H9 (cell line): ENCODE data around the gene ERFE. TPM values are rescaled to one million over a fixed set of nuclear protein-coding genes. Genes with fewer than 3 reads are reported as not detected.

Experiments used
- DNase-seq: peaks from one replicate; pipeline ENCODE4 v3.0.0-alpha.2; 2017
- H2AFZ ChIP-seq: one replicate; pipeline ENCODE4 v1.6.1; 2013; ENCODE audit warnings: mild to moderate bottlenecking, low read length, control low read depth, moderate library complexity
- H2AK5ac ChIP-seq: 2 replicates; pipeline ENCODE4 v1.6.1; 2013; ENCODE audit warnings: low read length, control low read depth, mixed read lengths; ENCODE audit not compliant: insufficient read length
- H2BK120ac ChIP-seq: one replicate; pipeline ENCODE4 v1.6.1; 2013; ENCODE audit warnings: low read depth, mild to moderate bottlenecking, low read length, control low read depth, inconsistent platforms; ENCODE audit not compliant: poor library complexity, severe bottlenecking
- H2BK12ac ChIP-seq: 2 replicates; pipeline ENCODE4 v1.6.1; 2013; ENCODE audit warnings: low read length, control low read depth, mixed read lengths, low read depth; ENCODE audit not compliant: insufficient read length
- H2BK15ac ChIP-seq: 2 replicates; pipeline ENCODE4 v1.6.1; 2013; ENCODE audit warnings: low read depth, low read length, control low read depth
- H2BK20ac ChIP-seq: one replicate; pipeline ENCODE4 v1.6.1; 2013; ENCODE audit warnings: low read depth, mild to moderate bottlenecking, low read length, control low read depth, inconsistent platforms; ENCODE audit not compliant: poor library complexity, severe bottlenecking
- H2BK5ac ChIP-seq: 2 replicates; pipeline ENCODE4 v1.6.1; 2013; ENCODE audit warnings: low read length, control low read depth, mixed read lengths; ENCODE audit not compliant: insufficient read length
- H3K14ac ChIP-seq: 2 replicates; pipeline ENCODE4 v1.6.1; 2013; ENCODE audit warnings: low read length, control low read depth; ENCODE audit not compliant: insufficient read depth
- H3K18ac ChIP-seq: 2 replicates; pipeline ENCODE4 v1.6.1; 2013; ENCODE audit warnings: low read depth, mild to moderate bottlenecking, mixed read lengths, low read length, control low read depth; ENCODE audit not compliant: insufficient read length
- H3K23ac ChIP-seq: 2 replicates; pipeline ENCODE4 v1.6.1; 2013; ENCODE audit warnings: low read length, control low read depth, mixed read lengths, low read depth; ENCODE audit not compliant: insufficient read length
- H3K23me2 ChIP-seq: 2 replicates; pipeline ENCODE4 v1.6.1; 2013; ENCODE audit warnings: low read depth, mild to moderate bottlenecking, mixed read lengths, low read length, control low read depth; ENCODE audit not compliant: insufficient read length, poor library complexity, severe bottlenecking
- H3K27ac ChIP-seq: 2 replicates; pipeline ENCODE4 v1.5.1; 2013; ENCODE audit warnings: low read length, control low read depth, mixed read lengths, low read depth; ENCODE audit not compliant: insufficient read length
- H3K27me3 ChIP-seq: 2 replicates; pipeline ENCODE4 v1.6.1; 2013; ENCODE audit warnings: low read length, control low read depth, inconsistent platforms; ENCODE audit not compliant: insufficient read depth
- H3K4ac ChIP-seq: 2 replicates; pipeline ENCODE4 v1.6.1; 2013; ENCODE audit warnings: low read depth, mild to moderate bottlenecking, control low read depth, inconsistent platforms, low read length, moderate library complexity
- H3K4me1 ChIP-seq: 2 replicates; pipeline ENCODE4 v1.6.1; 2013; ENCODE audit warnings: low read length, control low read depth, inconsistent platforms; ENCODE audit not compliant: insufficient read depth
- H3K4me2 ChIP-seq: 2 replicates; pipeline ENCODE4 v1.6.1; 2013; ENCODE audit warnings: low read length, control low read depth, mixed read lengths; ENCODE audit not compliant: insufficient read length, insufficient read depth
- H3K56ac ChIP-seq: 2 replicates; pipeline ENCODE4 v1.6.1; 2013; ENCODE audit warnings: low read depth, mild to moderate bottlenecking, mixed read lengths, low read length, control low read depth; ENCODE audit not compliant: insufficient read length
- H3K79me1 ChIP-seq: 2 replicates; pipeline ENCODE4 v1.6.1; 2013; ENCODE audit warnings: low read depth, mild to moderate bottlenecking, moderate library complexity, low read length, control low read depth, inconsistent platforms; ENCODE audit not compliant: insufficient read depth, poor library complexity, severe bottlenecking
- H3K79me2 ChIP-seq: 2 replicates; pipeline ENCODE4 v1.6.1; 2013; ENCODE audit warnings: low read length, control low read depth, inconsistent platforms; ENCODE audit not compliant: insufficient read depth
- H3K9ac ChIP-seq: 2 replicates; pipeline ENCODE4 v1.6.1; 2013; ENCODE audit warnings: low read length, control low read depth, mixed read lengths; ENCODE audit not compliant: insufficient read length; ENCODE audit errors: extremely low read depth
- H3K9me3 ChIP-seq: one replicate; pipeline ENCODE4 v1.6.1; 2013; ENCODE audit warnings: low read depth, low read length, inconsistent platforms; ENCODE audit not compliant: control insufficient read depth
- H3T11ph ChIP-seq: one replicate; pipeline ENCODE4 v1.6.1; 2013; ENCODE audit warnings: mild to moderate bottlenecking, low read length, control low read depth, inconsistent platforms
- H4K20me1 ChIP-seq: one replicate; pipeline ENCODE4 v1.6.1; 2013; ENCODE audit not compliant: control insufficient read depth, insufficient read length, insufficient read depth
- H4K5ac ChIP-seq: 2 replicates; pipeline ENCODE4 v1.6.1; 2013; ENCODE audit warnings: low read depth, mild to moderate bottlenecking, mixed read lengths, low read length, control low read depth; ENCODE audit not compliant: insufficient read length
- H4K8ac ChIP-seq: replicated peaks from 2 replicates; pipeline ENCODE4 v1.6.1; 2013; ENCODE audit warnings: low read length, control low read depth, mixed read lengths, low read depth; ENCODE audit not compliant: insufficient read length
- H4K91ac ChIP-seq: 2 replicates; pipeline ENCODE4 v1.6.1; 2013; ENCODE audit warnings: low read depth, mild to moderate bottlenecking, moderate library complexity, mixed read lengths, low read length, control low read depth; ENCODE audit not compliant: insufficient read length
- H3K27ac Mint-ChIP-seq, 3 experiments: 2 replicates in 2 of 3; 3 replicates in 1 of 3; pipeline ENCODE4 v1.8.0; 2020 to 2021; ENCODE audit warnings: mixed read lengths in 3 of 3, mild to moderate bottlenecking in 1 of 3, moderate library complexity in 1 of 3
- H3K27me3 Mint-ChIP-seq: 2 replicates; pipeline ENCODE4 v1.8.0; 2021; ENCODE audit warnings: low read depth, mild to moderate bottlenecking, moderate library complexity, mixed read lengths
- H3K36me3 Mint-ChIP-seq, 3 experiments: 2 replicates in 2 of 3; 3 replicates in 1 of 3; pipeline ENCODE4 v1.8.0; 2020 to 2021; ENCODE audit warnings: low read depth in 3 of 3, mixed read lengths in 3 of 3; ENCODE audit not compliant: insufficient read depth in 1 of 3
- H3K4me1 Mint-ChIP-seq, 2 experiments: 2 replicates each; pipeline ENCODE4 v1.8.0; 2020; ENCODE audit warnings: mixed read lengths in 2 of 2
- H3K4me3 Mint-ChIP-seq, 2 experiments: 2 replicates in 1 of 2; 3 replicates in 1 of 2; pipeline ENCODE4 v1.8.0; 2020 to 2021; ENCODE audit warnings: mild to moderate bottlenecking in 2 of 2, mixed read lengths in 2 of 2, moderate library complexity in 1 of 2
- H3K9me3 Mint-ChIP-seq, 2 experiments: 2 replicates in 1 of 2; 3 replicates in 1 of 2; pipeline ENCODE4 v1.8.0; 2020; ENCODE audit warnings: mild to moderate bottlenecking in 2 of 2, mixed read lengths in 2 of 2, moderate library complexity in 1 of 2
- WGBS: extraction: QIAGEN DNeasy Blood & Tissue Kit; methylation state at CpG from one replicate; pipeline ENCODE4 v1.1.7; 2013; ENCODE audit warnings: missing lambda C conversion rate, low lambda C conversion rate, mixed read lengths; ENCODE audit not compliant: insufficient read length; ENCODE audit errors: extremely low coverage; 5-methylcytosine and 5-hydroxymethylcytosine counted together
- total RNA-seq: library from RNA; stranded (reverse); gene quantifications from 2 replicates; pipeline ENCODE4 v1.2.1, GENCODE V29; 2021
- TF ChIP-seq, protein P1 (sequence below): fragments of 200-600 bp; sonication (generic); conservative IDR thresholded peaks from 3 replicates; pipeline ENCODE4 v1.8.0; 2021; ENCODE audit warnings: antibody characterized with exemption, mild to moderate bottlenecking

ERFE gene
- total RNA-seq, 1 experiment from 2014 or later = 2.1 TPM

DNA sequence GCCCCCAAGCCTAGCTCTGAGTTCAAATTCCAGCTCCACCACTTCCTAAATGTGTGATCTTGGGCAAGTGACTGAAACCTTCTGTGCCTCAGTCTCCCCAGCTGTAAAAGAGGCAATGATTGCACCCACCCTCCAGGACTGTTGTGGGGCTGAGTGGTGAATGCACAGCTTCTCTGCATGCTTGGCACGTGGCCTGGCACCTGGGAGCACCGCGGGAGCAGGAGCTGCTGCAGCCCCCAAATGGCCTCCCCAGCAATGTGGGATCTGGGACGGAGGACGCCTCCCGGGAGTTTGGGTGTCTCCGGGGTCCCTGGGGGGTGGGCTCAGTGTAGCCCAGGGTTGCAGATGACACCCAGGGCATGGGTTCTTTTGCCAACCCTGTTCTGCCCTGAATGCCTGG is 18.7 kb upstream of the ERFE start:
- no peak overlapping the region for H2AK5ac ChIP-seq
- no peak overlapping the region for H3K9ac ChIP-seq
- H4K8ac ChIP-seq = no peak overlapping the region
- H3K4ac ChIP-seq = no peak overlapping the region
- H3K23me2 ChIP-seq = no peaks in the 10 kb centered on the region
- no peak overlapping the region for H3K27ac ChIP-seq
- H3K79me2 ChIP-seq = no peaks in the 10 kb centered on the region
- Mint-ChIP-seq H3K36me3 (no peaks in the 10 kb centered on the region), H3K4me1 (no peaks in the 10 kb centered on the region), H3K4me3 (no peak overlapping the region), H3K27ac (no peak overlapping the region), H3K9me3 (no peaks in the 10 kb centered on the region), H3K27me3 (no peaks in the 10 kb centered on the region; the same call in 1 of the 2 replicates)
- H2BK15ac ChIP-seq = no peak overlapping the region
- TF ChIP-seq, protein P1, sequence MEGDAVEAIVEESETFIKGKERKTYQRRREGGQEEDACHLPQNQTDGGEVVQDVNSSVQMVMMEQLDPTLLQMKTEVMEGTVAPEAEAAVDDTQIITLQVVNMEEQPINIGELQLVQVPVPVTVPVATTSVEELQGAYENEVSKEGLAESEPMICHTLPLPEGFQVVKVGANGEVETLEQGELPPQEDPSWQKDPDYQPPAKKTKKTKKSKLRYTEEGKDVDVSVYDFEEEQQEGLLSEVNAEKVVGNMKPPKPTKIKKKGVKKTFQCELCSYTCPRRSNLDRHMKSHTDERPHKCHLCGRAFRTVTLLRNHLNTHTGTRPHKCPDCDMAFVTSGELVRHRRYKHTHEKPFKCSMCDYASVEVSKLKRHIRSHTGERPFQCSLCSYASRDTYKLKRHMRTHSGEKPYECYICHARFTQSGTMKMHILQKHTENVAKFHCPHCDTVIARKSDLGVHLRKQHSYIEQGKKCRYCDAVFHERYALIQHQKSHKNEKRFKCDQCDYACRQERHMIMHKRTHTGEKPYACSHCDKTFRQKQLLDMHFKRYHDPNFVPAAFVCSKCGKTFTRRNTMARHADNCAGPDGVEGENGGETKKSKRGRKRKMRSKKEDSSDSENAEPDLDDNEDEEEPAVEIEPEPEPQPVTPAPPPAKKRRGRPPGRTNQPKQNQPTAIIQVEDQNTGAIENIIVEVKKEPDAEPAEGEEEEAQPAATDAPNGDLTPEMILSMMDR = no peak
- no peaks in the 10 kb centered on the region for H3K4me1 ChIP-seq
- H2BK5ac ChIP-seq = no peak overlapping the region
- H4K5ac ChIP-seq = no peak overlapping the region
- H3K56ac ChIP-seq = no peak overlapping the region
- no peak overlapping the region for H3K14ac ChIP-seq
- H4K20me1 ChIP-seq = peaks cover 2% of the 10 kb centered on the region
- no peak overlapping the region for H2BK120ac ChIP-seq
- no peak overlapping the region for H3K4me2 ChIP-seq
- H3K18ac ChIP-seq = no peak overlapping the region
- H2BK12ac ChIP-seq = no peak overlapping the region
- no peak overlapping the region for H3K23ac ChIP-seq
- DNase-seq = no peak
- H3T11ph ChIP-seq = no peak overlapping the region
- no CpG with 5 or more reads among the region's 7 CpGs for WGBS
- no peak overlapping the region for H2BK20ac ChIP-seq
- H3K27me3 ChIP-seq = no peaks in the 10 kb centered on the region
- H3K9me3 ChIP-seq = no peaks in the 10 kb centered on the region
- no peak overlapping the region for H2AFZ ChIP-seq
- no peaks in the 10 kb centered on the region for H3K79me1 ChIP-seq
- no peak overlapping the region for H4K91ac ChIP-seq
